K562 (cell line): Measurements from ENCODE around the gene TUT1. TPM values are rescaled to one million over a fixed set of nuclear protein-coding genes. Genes with fewer than 3 reads are reported as not detected.
A peak's percentile ranks its signal among the peaks of the same experiment; 100 is the strongest.

Experiments
- ATAC-seq: fragments of 200-7000 bp; cut with Tn5 transposase; 3 replicates; pipeline ENCODE4 v1.9.1; 2020; ENCODE audit warnings: moderate library complexity
- BruUV-seq: library from RNA; stranded (reverse); fragments of 400-500 nt; replicated peaks from 2 replicates; lab custom pipeline; 2021; lab: Mats Ljungman, UMichigan
- CTCF ChIA-PET: fragments of 300-600 bp; formaldehyde crosslinking; extraction: SDS; loops from one replicate; lab custom pipeline; 2021; ENCODE audit warnings: low intra/inter-chr PET ratio; lab: Yijun Ruan, JAX
- POLR2A ChIA-PET: fragments of 300-600, 350-650 bp; sonication (Branson Sonifier 250); formaldehyde crosslinking; extraction: SDS; loops from one replicate; lab custom pipeline; 2021; ENCODE audit warnings: antibody characterized with exemption, inconsistent platforms; lab: Yijun Ruan, JAX
- DNase-seq, 4 experiments: peaks; one replicate each; pipeline versions ENCODE4 v3.0.0 to v3.0.0-alpha.2; 2011 to 2018; ENCODE audit warnings: low spot score in 3 of 4, mixed read lengths in 3 of 4; ENCODE audit errors: extremely low read depth in 1 of 4
- FAIRE-seq: peaks from 2 replicates; lab custom pipeline; 2011; peaks lifted over from hg19 to GRCh38; lab: Jason Lieb, UNC
- H2AFZ ChIP-seq: 2 replicates; pipeline ENCODE4 v1.6.0; 2011; ENCODE audit warnings: low read depth, low read length, control low read depth, inconsistent platforms
- H3K27ac ChIP-seq: fragments of 200-600 bp; 3 replicates; pipeline ENCODE4 v1.8.0; 2011; ENCODE audit warnings: low read depth, mild to moderate bottlenecking, control low read depth, inconsistent platforms, low read length, moderate library complexity, mixed read lengths; ENCODE audit errors: extremely low read depth
- H3K27me3 ChIP-seq, 2 experiments: fragments of 300-600 bp in 1 of 2; 2 replicates in 1 of 2; 3 replicates in 1 of 2; pipeline versions ENCODE4 v1.6.0 to v1.8.0; 2011; ENCODE audit warnings: inconsistent platforms in 2 of 2, low read length in 2 of 2, mild to moderate bottlenecking in 1 of 2, mixed read lengths in 1 of 2, moderate library complexity in 1 of 2; ENCODE audit not compliant: control insufficient read depth in 2 of 2, insufficient read depth in 2 of 2
- H3K36me3 ChIP-seq: fragments of 300-600 bp; 3 replicates; pipeline ENCODE4 v1.8.0; 2011; ENCODE audit warnings: mild to moderate bottlenecking, low read length, inconsistent platforms; ENCODE audit not compliant: control insufficient read depth, insufficient read depth
- H3K4me1 ChIP-seq, 2 experiments: fragments of 200-600 bp in 1 of 2; replicated peaks in 1 of 2; 2 replicates in 1 of 2; 3 replicates in 1 of 2; pipeline versions ENCODE4 v1.5.1 to v1.8.0; 2011; ENCODE audit warnings: inconsistent platforms in 2 of 2, low read length in 2 of 2, mild to moderate bottlenecking in 1 of 2, mixed read lengths in 1 of 2, moderate library complexity in 1 of 2; ENCODE audit not compliant: control insufficient read depth in 2 of 2, insufficient read depth in 2 of 2
- H3K4me2 ChIP-seq: 2 replicates; pipeline ENCODE4 v1.6.1; 2011; ENCODE audit warnings: low read length, control low read depth, inconsistent platforms, mixed read lengths; ENCODE audit not compliant: insufficient read depth
- H3K4me3 ChIP-seq: fragments of 200-600 bp; sonication (generic), shearing (Covaris generic); 2 replicates; pipeline ENCODE4 v1.5.1; 2016; ENCODE audit warnings: control low read depth, inconsistent platforms
- H3K79me2 ChIP-seq: fragments of 200-600 bp; 3 replicates; pipeline ENCODE4 v1.8.0; 2011; ENCODE audit warnings: low read length, inconsistent platforms; ENCODE audit not compliant: control insufficient read depth, insufficient read depth
- H3K9ac ChIP-seq, 2 experiments: 2 replicates each; pipeline versions ENCODE4 v1.6.0 to v1.6.1; 2011; ENCODE audit warnings: low read depth in 2 of 2, low read length in 2 of 2, control low read depth in 1 of 2, inconsistent platforms in 1 of 2, mild to moderate bottlenecking in 1 of 2, mixed read lengths in 1 of 2; ENCODE audit not compliant: insufficient read depth in 1 of 2
- H3K9me1 ChIP-seq: one replicate; pipeline ENCODE4 v1.6.0; 2011; ENCODE audit warnings: inconsistent platforms, mild to moderate bottlenecking, low read length, moderate library complexity; ENCODE audit not compliant: control insufficient read depth, insufficient read depth
- H3K9me3 ChIP-seq: replicated peaks from 2 replicates; pipeline ENCODE4 v1.5.1; 2011; ENCODE audit warnings: low read depth, low read length, inconsistent platforms; ENCODE audit not compliant: control insufficient read depth, insufficient read depth
- H4K20me1 ChIP-seq: replicated peaks from 2 replicates; pipeline ENCODE4 v1.6.1; 2011; ENCODE audit warnings: low read length, inconsistent platforms, mixed read lengths; ENCODE audit not compliant: control insufficient read depth, insufficient read depth
- NBN ChIP-seq: fragments of 450-650 bp; IDR thresholded peaks from 2 replicates; pipeline ENCODE4 v1.6.1; 2016; ENCODE audit warnings: low read depth, mild to moderate bottlenecking
- RBFOX2 ChIP-seq: fragments of 200-400 bp; formaldehyde crosslinking; IDR thresholded peaks from 2 replicates; pipeline ENCODE4 v1.6.1; 2017; ENCODE audit warnings: low read depth, mild to moderate bottlenecking, low read length, moderate library complexity
- YBX1 ChIP-seq: fragments of 450-650 bp; IDR thresholded peaks from 2 replicates; pipeline ENCODE4 v1.7.1; 2016; ENCODE audit warnings: mild to moderate bottlenecking
- ZKSCAN1 ChIP-seq: fragments of 150-350 bp; IDR thresholded peaks from 2 replicates; pipeline ENCODE4 v1.6.1; 2016; ENCODE audit warnings: low read depth, low read length
- ZNF143 ChIP-seq: sonication (generic); formaldehyde crosslinking; IDR thresholded peaks from 2 replicates; pipeline ENCODE4 v1.9.0; 2022; ENCODE audit warnings: mild to moderate bottlenecking, missing genetic modification reagents
- ZNF408 ChIP-seq: fragments of 250-450 bp; sonication (Bioruptor Pico); IDR thresholded peaks from 2 replicates; pipeline ENCODE4 v1.4.0; 2020; ENCODE audit warnings: low read depth, mild to moderate bottlenecking, moderate library complexity
- WGBS: fragments of 100-300 bp; shearing (Covaris generic); methylation state at CpG from one replicate; pipeline ENCODE4 v1.1.6; 2016; ENCODE audit warnings: low coverage, mixed read lengths; ENCODE audit not compliant: insufficient coverage; ENCODE audit errors: missing lambda C conversion rate; 5-methylcytosine and 5-hydroxymethylcytosine counted together
- in situ Hi-C: fragments of 300-500 bp; cut with MboI; formaldehyde crosslinking; loops from 4 replicates; pipeline ENCODE4 v1.15.0; 2018; ENCODE audit warnings: inconsistent platforms, mixed read lengths
- intact Hi-C: fragments of 100-400 bp; cut with micrococcal nuclease; formaldehyde crosslinking; loops from 2 replicates; pipeline ENCODE4 v1.14.2; 2022
- polyA plus RNA-seq, 8 experiments: library from polyadenylated mRNA; depleted of rRNA in 4 of 8; stranded (reverse) in 5 of 8; unstranded in 3 of 8; fragments of >200 nt; fragmentation: Nextera tagmentation in 2 of 8; fragmentation: Illumina TruSeq in 1 of 8; extraction: Ambion mirVana in 2 of 8; extraction: Trizol in 1 of 8; gene quantifications; 2 replicates each; pipeline versions ENCODE4 v1.2.1 to v1.2.3, GENCODE V29; 2011 to 2014; ENCODE audit warnings: inconsistent platforms in 1 of 8, missing spikeins in 1 of 8
- total RNA-seq, 7 experiments: library from RNA; depleted of rRNA in 6 of 7; stranded (reverse); fragments of >200 nt in 6 of 7; fragmentation: Illumina TruSeq in 2 of 7; extraction: Trizol in 2 of 7; gene quantifications; 2 replicates each; pipeline versions ENCODE4 v1.2.1 to v1.2.3, GENCODE V29; 2011 to 2021; ENCODE audit warnings: low replicate concordance in 1 of 7

Gene TUT1
- total and polyA plus RNA-seq, 9 of the 15 experiments (the other 6 are each of a cell fraction or from before 2014, with no cell fraction given) = 0.66 to 44.3 (median 15.7) TPM

GRCh38 chr11:62575837-62576236 is 15.5 kb downstream of the TUT1 start (continued):
- no peak for TF ChIP-seq ZNF408
- TF ChIP-seq ZKSCAN1 = no peak

- peaks cover 80% of the 10 kb centered on the region for H3K36me3 ChIP-seq
Measured at GRCh38 chr11:62575156-62575555, 16.2 kb downstream of the TUT1 start.

More at GRCh38 chr11:62575156-62575555, 16.2 kb downstream of the TUT1 start:
- no TSS peak for BruUV-seq
- in situ Hi-C loops = no loop called here
- H3K4me3 ChIP-seq = peak overlapping the region; percentile 96
- H3K27ac ChIP-seq = peak overlapping the region; percentile 84; the same call in 2 of the 3 replicates
- no peaks in the 10 kb centered on the region for H3K9me1 ChIP-seq
- peaks cover 22 to 37% of the 10 kb centered on the region in 2 experiments; a peak in 4 of 5 replicates for H3K4me1 ChIP-seq
- peak overlapping the region; percentile 77 for H3K4me2 ChIP-seq
- ATAC-seq = no peak
- ChIA-PET POLR2A (interaction anchor here (0.6 to 3.8 kb wide), 17 partner anchors 9 to 216 kb away, joined by 3 to 34 read pairs (median 4); partner anchors contain the start of genes C11orf98, CSKMT and TUT1), CTCF (no interaction called here)
- peaks cover 3% of the 10 kb centered on the region for H4K20me1 ChIP-seq
- peak overlapping the region; percentile 93 to 98 for H3K9ac ChIP-seq
- WGBS = 86% methylated on average over 17 of the region's 17 CpGs
- no peak overlapping the region for H2AFZ ChIP-seq
- intact Hi-C loops = no loop called here
- no peaks in the 10 kb centered on the region for H3K27me3 ChIP-seq
- no peak for DNase-seq
- no peak for FAIRE-seq
- peak; percentile 29; the same call in 1 of the 2 replicates for TF ChIP-seq ZNF143 (CRISPR knock-in tag)
- no peak for TF ChIP-seq NBN
- TF ChIP-seq RBFOX2 = peak; percentile 50; the same call in 1 of the 2 replicates
- no peak for TF ChIP-seq YBX1
- TF ChIP-seq, all 486 proteins: peak for 2
- Histone ChIP-seq H3K9me3 (no peaks in the 10 kb centered on the region), H3K79me2 (peaks cover 52% of the 10 kb centered on the region)
